Loucy (cell line): Measurements from ENCODE around the gene CNP.

ENCODE experiments used
- H2AFZ ChIP-seq: fragments of 200-600 bp; sonication (generic); 2 replicates; pipeline ENCODE4 v1.6.0; 2016; ENCODE audit warnings: antibody characterized with exemption, mild to moderate bottlenecking, low read length, moderate library complexity
- H3F3A ChIP-seq: fragments of 200-600 bp; 2 replicates; pipeline ENCODE4 v1.6.0; 2016; ENCODE audit warnings: antibody characterized with exemption, low read depth, mild to moderate bottlenecking
- H3K27me3 ChIP-seq: fragments of 200-600 bp; sonication (generic); 2 replicates; pipeline ENCODE4 v1.6.1; 2014; ENCODE audit warnings: low read length, mild to moderate bottlenecking; ENCODE audit not compliant: insufficient read depth, poor library complexity, severe bottlenecking
- H3K36me3 ChIP-seq: fragments of 200-600 bp; sonication (generic); 2 replicates; pipeline ENCODE4 v1.6.1; 2016; ENCODE audit warnings: low read length; ENCODE audit not compliant: insufficient read depth
- H3K4me1 ChIP-seq: fragments of 200-600 bp; sonication (generic); 2 replicates; pipeline ENCODE4 v1.5.1; 2014; ENCODE audit warnings: low read length, mild to moderate bottlenecking; ENCODE audit not compliant: insufficient read depth, poor library complexity, severe bottlenecking
- H3K4me2 ChIP-seq: fragments of 200-600 bp; sonication (generic); 2 replicates; pipeline ENCODE4 v1.6.0; 2014; ENCODE audit warnings: antibody characterized with exemption, low read length, low read depth, mild to moderate bottlenecking; ENCODE audit not compliant: poor library complexity, severe bottlenecking
- H3K4me3 ChIP-seq: fragments of 200-600 bp; sonication (generic); 2 replicates; pipeline ENCODE4 v1.5.1; 2014; ENCODE audit warnings: low read length, mild to moderate bottlenecking, mixed read lengths; ENCODE audit not compliant: poor library complexity, severe bottlenecking
- H3K79me2 ChIP-seq: fragments of 200-600 bp; sonication (generic); 2 replicates; pipeline ENCODE4 v1.6.1; 2014; ENCODE audit warnings: low read length; ENCODE audit not compliant: insufficient read depth
- H3K9ac ChIP-seq: fragments of 200-600 bp; sonication (generic); 2 replicates; pipeline ENCODE4 v1.6.0; 2014; ENCODE audit warnings: mild to moderate bottlenecking, low read depth, low read length, moderate library complexity; ENCODE audit not compliant: poor library complexity, severe bottlenecking
- H3K9me2 ChIP-seq: fragments of 200-600 bp; sonication (generic); replicated peaks from 2 replicates; pipeline ENCODE4 v1.6.1; 2016; ENCODE audit warnings: low read depth, low read length, mixed read lengths
- H3K9me3 ChIP-seq: fragments of 200-600 bp; sonication (generic); 2 replicates; pipeline ENCODE4 v1.6.1; 2014; ENCODE audit warnings: mild to moderate bottlenecking, antibody characterized with exemption, low read length, low read depth; ENCODE audit not compliant: insufficient read depth
- H4K20me1 ChIP-seq: fragments of 200-600 bp; sonication (generic); 2 replicates; pipeline ENCODE4 v1.6.0; 2014; ENCODE audit warnings: antibody characterized with exemption, low read length, mild to moderate bottlenecking; ENCODE audit not compliant: insufficient read depth, poor library complexity, severe bottlenecking
- EZH2phosphoT487 ChIP-seq: fragments of 200-600 bp; IDR thresholded peaks from 2 replicates; pipeline ENCODE4 v1.6.1; 2018; ENCODE audit warnings: antibody characterized with exemption, mild to moderate bottlenecking, moderate library complexity, borderline replicate concordance
- TF ChIP-seq, protein P1 (sequence below): fragments of 200-600 bp; sonication (generic); conservative IDR thresholded peaks from 2 replicates; pipeline ENCODE4 v1.5.1; 2014; ENCODE audit warnings: mild to moderate bottlenecking, antibody characterized with exemption, low read length

Gene CNP

DNA sequence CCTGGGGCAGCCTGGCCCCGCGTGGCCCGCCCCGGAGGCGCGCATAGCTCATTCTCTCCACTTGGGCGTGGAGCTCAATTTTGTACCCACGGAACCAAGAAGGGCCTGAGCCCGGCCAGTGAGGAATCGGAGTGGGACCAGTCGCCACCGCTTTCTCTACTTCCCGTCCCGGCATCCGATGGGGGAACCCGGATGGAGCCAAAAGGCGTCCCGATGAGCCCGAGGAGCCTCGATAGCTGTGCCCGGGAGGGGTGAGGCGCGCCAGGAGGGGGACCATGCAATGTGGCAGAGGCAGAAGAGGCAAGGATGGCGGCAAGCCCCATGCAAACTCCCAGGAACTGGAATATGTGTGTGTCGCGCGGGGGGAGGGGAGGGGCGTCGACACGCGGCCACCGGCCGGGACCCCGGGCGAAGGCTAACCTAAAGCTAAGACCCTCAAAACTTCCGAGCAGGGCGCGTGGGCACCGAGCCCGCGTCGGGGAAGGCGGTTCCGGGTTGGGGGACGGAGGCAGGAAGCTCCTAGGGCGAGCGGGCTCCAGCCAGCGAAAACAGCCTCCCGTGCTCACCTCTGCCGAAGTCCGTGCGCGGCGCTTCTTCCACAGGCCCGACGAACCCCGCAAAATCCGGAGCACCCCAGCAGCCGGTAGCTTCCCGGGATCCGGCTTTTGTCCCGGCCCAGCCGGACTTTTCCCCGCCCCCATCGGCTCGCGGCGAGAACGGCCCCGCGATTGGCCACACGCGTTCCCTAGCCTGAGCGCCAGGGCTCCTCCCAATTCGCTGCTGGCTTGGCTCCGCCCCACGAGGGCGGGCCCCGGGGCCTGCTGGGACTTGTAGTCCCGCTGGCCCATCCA is 48.1 kb upstream of the CNP start, which contains the start of gene ACLY:
Gene ACLY (minus strand): TSS at position 638 of the 851 bp plus-strand sequence. CDS start 5,078 bp downstream, outside the sequence.
- Histone ChIP-seq H3K4me3 (peak within 1 kb of the TSS; percentile 86), H3K27me3 (peaks cover 6% of the 10 kb centered on the region), H3K79me2 (peaks cover 53% of the 10 kb centered on the region), H3K4me2 (peak within 1 kb of the TSS; percentile 98), H3K9ac (peak within 1 kb of the TSS; percentile 95), H3K9me2 (no peaks in the 10 kb centered on the region), H3K4me1 (peaks cover 42% of the 10 kb centered on the region), H4K20me1 (peaks cover 50% of the 10 kb centered on the region), H3K9me3 (no peaks in the 10 kb centered on the region), H3F3A (no peaks in the 10 kb centered on the region), H2AFZ (peak within 1 kb of the TSS; percentile 91), H3K36me3 (peaks cover 5% of the 10 kb centered on the region; the same call in 1 of the 2 replicates)
- TF ChIP-seq, protein P1, sequence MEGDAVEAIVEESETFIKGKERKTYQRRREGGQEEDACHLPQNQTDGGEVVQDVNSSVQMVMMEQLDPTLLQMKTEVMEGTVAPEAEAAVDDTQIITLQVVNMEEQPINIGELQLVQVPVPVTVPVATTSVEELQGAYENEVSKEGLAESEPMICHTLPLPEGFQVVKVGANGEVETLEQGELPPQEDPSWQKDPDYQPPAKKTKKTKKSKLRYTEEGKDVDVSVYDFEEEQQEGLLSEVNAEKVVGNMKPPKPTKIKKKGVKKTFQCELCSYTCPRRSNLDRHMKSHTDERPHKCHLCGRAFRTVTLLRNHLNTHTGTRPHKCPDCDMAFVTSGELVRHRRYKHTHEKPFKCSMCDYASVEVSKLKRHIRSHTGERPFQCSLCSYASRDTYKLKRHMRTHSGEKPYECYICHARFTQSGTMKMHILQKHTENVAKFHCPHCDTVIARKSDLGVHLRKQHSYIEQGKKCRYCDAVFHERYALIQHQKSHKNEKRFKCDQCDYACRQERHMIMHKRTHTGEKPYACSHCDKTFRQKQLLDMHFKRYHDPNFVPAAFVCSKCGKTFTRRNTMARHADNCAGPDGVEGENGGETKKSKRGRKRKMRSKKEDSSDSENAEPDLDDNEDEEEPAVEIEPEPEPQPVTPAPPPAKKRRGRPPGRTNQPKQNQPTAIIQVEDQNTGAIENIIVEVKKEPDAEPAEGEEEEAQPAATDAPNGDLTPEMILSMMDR, result no peak
- no peak for TF ChIP-seq EZH2phosphoT487

DNA sequence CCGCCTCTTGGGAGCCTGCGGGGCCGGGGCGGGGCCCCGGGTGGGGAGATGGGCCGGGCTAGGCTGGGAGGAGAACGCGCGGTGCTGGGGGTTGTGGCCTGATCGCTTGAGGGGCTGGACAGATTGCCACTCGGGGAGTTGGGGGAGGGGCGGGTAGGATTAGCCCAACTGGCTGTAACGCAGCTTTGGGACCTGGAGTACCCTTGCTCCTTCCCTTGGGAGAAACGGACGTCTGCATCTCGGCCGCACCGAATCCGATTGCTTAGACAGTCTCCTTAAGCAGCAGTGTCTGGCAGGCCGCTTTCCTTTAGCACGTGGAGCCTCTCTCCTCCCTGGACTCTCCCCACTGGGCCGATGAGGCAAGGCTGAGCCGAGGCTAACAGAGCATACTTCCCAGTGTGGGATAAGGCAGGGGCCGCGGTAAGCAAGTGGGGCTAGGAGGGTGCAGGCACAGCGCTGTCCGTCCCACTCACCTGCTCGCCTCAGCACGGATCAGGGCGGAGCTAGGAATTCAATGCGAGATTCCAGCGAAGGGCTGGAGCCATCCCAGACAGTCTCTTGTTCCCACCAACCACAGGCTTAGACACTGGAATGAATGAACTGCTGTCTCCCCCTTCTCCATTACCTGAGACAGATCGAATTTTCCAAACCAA is 47.3 kb upstream of the CNP start:
- Histone ChIP-seq H3K79me2 (peaks cover 45% of the 10 kb centered on the region), H3K9ac (peak overlapping the region; percentile 95), H3K36me3 (no peaks in the 10 kb centered on the region; the same call in 1 of the 2 replicates), H3K4me2 (peak overlapping the region; percentile 71), H3F3A (no peaks in the 10 kb centered on the region), H3K27me3 (peaks cover 6% of the 10 kb centered on the region), H4K20me1 (peaks cover 42% of the 10 kb centered on the region), H3K9me3 (no peaks in the 10 kb centered on the region), H3K4me3 (peak overlapping the region; percentile 86), H3K9me2 (no peaks in the 10 kb centered on the region), H2AFZ (peak overlapping the region; percentile 84; the same call in 1 of the 2 replicates), H3K4me1 (peaks cover 35% of the 10 kb centered on the region)
- no peak for TF ChIP-seq EZH2phosphoT487
- TF ChIP-seq, protein P1, result no peak

DNA sequence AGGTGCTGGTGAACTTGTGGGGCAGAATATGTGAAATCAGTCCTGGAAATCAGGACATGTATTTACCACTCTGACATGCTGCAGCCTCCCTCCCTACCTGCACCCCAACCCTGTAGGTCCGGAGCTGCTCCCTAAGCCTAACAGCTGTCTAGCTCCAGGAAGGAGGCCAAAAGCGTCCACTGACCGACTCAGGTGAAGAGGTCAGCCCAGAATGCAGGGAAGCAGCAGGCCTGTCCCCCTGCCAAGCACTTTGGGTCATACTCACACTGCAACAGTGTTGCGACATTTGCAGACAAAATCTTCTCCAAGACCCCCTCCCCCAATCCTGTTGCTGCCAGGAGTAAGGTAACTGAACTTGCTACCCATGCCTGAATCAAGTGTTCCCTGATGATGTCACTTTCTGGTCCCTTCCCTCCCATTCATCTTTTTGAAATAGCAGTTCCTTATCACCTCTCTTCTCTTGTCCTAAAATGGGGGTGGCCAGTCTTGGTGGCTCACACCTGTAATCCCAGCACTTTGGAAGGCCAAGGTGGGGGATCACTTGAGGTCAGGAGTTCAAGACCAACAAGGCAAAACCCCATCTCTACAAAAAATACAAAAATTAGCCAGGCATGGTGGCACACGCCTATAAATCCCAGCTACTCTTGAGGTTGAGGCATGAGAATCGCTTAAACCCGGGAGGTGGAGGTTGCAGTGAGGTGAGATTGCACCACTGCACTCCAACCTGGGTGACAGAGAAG is 46.6 kb upstream of the CNP start:
- H3K4me3 ChIP-seq, result no peak overlapping the region
- H3K27me3 ChIP-seq, result peaks cover 6% of the 10 kb centered on the region

More for the DNA sequence above, 46.6 kb upstream of the CNP start:
- Histone ChIP-seq H3K9me2 (no peaks in the 10 kb centered on the region), H3K9ac (peak overlapping the region; percentile 95), H3F3A (no peaks in the 10 kb centered on the region), H3K79me2 (peaks cover 38% of the 10 kb centered on the region), H4K20me1 (peaks cover 35% of the 10 kb centered on the region), H3K36me3 (no peaks in the 10 kb centered on the region), H3K4me1 (peaks cover 28% of the 10 kb centered on the region), H2AFZ (no peak overlapping the region), H3K4me2 (peak overlapping the region; percentile 71), H3K9me3 (no peaks in the 10 kb centered on the region)
- TF ChIP-seq, protein P1, result no peak
- no peak for TF ChIP-seq EZH2phosphoT487
